GM19372 (cell line): ENCODE measurements around the gene ANKUB1.
"Not testable (repeated sequence)": the region's sequence is repeated elsewhere in the genome, so short reads cannot be mapped to it uniquely, and the experiment has no call there.

ENCODE experiments used
- ATAC-seq: cut with Tn5 transposase; IDR thresholded peaks from one replicate; pipeline ENCODE4 v1.9.1; 2021; ENCODE audit warnings: mild to moderate bottlenecking, low read depth, moderate library complexity; ENCODE audit not compliant: unreplicated experiment

The ANKUB1 gene, protein sequence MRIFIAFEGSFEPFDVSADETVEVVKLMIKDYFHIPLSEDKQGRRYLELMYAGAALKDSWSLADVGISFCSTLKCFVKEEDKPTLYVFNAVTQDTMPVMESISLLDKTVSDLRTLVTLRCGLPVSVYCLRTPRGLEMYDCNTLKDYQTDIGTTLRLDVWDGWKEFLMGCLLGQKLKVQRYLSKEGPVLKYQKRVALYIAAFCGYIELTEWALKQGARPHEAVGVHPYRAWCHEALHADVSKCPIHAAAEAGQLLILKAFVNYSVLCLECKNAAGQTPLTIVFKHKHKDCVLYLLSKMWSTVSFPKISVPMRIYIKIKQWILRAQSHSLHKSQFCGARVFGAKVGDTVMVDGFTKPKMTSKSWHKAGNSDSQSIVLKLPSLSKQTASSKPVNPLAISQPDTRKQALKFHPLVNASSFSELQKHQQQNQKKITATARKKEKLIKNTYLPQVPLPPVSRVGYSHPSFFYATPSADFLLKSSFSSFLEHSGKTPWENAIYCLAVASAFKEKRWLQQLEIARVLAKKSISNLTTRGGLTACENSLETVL

GRCh38 chr3:149792452-149793270, at the start of gene ANKUB1:
ANKUB1 (minus strand) TSS chr3:149792554; CDS start chr3:149792366, 188 bp downstream.
- ATAC-seq, result no peak

GRCh38 chr3:149839896-149840295, 47.5 kb upstream of the ANKUB1 start:
- ATAC-seq, result no peak

DNA sequence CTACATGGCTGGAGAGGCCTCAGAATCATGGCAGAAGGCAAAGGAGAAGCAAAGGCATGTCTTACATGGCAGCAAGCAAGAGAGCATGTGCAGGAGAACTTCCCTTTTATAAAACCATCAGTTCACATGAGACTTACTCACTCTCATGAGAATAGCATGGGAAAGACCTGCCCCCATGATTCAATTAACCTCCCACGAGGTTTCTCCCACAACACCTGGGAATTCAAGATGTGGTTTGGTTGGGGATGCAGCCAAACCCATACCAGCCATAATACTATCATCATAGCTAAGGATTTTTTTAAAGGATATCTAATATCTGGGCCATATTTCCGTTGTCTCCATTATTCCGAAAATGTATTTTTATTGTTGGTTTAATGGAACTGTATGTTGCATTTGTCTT, 47.1 kb upstream of the ANKUB1 start:
- ATAC-seq, result not testable (repeated sequence)

GRCh38 chr3:149838491-149838890, 46.1 kb upstream of the ANKUB1 start:
- ATAC-seq, result not testable (repeated sequence)

DNA sequence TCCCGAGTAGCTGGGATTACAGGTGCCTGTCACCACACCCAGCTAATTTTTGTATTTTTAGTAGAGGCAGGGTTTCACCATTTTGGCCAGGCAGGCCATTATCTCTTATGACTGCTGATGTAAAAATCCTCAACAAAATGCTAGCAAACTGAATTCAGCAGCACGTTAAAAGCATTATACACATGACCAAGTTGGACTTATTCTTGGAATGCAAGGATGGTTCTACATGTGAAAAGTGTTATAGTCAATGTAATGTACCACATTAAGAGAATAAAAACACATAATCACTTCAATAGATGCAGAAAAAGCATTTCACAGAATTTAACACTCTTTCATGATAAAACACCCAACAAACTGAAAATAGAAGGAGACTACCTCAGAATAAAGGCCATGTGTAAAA, 40.9 kb upstream of the ANKUB1 start:
- ATAC-seq, result no peak

DNA sequence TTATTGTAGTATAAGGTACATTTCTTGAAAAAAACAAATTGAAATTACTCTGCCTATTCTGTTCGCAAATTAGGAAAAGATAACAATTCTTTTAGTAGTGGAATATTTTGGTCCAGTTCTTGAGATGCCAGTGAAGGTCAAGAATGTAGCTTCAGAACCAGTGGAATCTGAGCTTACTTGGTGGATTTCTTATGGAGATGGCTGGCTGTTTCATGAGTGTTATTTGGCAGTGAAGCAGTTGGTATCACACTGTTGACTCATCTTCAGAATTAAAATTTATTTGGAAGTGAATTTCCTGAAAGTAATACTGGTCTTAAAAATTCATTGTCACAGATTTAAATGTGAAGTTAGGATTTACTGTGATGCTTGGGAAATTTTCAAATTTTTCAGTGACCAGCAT, 39.7 kb upstream of the ANKUB1 start:
- ATAC-seq, result no peak

- ATAC-seq, result no peak
Observed at GRCh38 chr3:149831321-149831720, 39.0 kb upstream of the ANKUB1 start.

GRCh38 chr3:149830902-149831301, 38.5 kb upstream of the ANKUB1 start:
- no peak for ATAC-seq

DNA sequence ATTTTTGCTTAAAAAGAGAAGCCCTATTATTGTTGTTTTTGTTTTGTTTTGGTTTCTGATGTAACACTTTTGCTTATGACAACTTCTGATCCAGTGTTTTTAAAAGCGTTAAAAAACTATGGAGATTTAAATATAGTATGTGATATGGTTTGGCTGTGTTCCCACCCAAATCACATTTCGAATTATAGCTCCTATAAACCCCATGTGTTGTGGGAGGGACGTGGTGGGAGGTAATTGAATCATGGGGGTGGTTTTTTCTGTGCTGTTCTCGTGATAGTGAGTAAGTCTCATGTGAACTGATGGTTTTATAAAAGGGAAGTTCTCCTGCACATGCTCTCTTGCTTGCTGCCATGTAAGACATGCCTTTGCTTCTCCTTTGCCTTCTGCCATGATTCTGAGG, 37.3 kb upstream of the ANKUB1 start:
- not testable (repeated sequence) for ATAC-seq

GRCh38 chr3:149828390-149828789, 36.0 kb upstream of the ANKUB1 start:
- no peak for ATAC-seq

DNA sequence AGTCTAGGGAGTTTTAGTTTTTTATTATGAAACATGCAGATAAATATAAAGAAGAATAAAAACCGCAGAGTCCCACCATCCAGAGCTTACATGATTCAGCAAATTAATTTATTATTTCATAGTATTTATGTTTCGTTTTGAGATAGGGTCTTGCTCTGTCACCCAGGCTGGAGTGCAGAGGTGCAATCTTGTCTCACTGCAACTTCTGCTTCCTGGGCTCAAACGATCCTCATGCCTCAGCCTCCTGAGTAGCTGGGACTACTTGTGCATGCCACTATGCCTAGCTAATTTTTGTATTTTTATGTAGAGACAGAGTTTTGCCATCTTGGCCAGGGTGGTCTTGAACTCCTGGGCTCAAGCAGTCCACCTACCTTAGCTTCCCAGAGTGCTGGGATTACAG, 34.3 kb upstream of the ANKUB1 start:
- ATAC-seq, result no peak

DNA sequence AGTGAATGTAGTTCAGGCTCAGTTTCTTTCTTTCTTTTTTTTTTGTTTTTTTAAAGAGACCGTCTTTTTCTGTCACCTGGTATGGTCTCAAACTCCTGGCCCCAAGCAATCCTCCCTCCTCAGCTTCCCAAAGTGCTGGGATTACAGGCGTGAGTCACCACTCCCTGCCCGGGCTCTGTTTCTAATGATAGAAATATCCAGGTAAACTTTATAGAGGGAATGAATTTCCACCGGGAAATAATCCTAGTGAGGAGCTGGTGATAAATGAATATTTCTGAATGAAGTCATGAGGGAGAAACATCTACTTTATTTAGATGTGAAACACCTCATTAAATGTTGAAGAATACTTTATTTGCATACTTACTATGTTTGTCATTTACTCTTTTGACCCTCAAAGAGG, 27.8 kb upstream of the ANKUB1 start:
- no peak for ATAC-seq

DNA sequence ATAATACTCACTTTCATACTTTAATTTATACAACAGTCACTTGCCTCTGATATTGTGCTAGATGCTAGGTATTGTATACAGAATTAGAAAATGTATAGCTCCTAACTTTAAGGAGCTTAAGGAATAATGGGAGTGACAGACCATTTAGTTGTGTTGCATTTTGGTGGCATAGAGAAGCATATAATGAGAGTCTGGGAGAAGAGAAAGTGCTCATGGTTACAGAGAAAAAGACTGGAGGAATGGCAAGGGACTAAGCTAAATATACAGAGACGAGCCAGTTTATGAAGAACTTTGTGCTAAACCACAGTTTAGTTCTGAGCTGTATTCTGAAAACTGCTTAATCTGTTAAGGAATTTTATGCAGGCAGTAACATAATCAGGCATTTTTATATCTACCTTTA, 27.1 kb upstream of the ANKUB1 start:
- ATAC-seq, result no peak

GRCh38 chr3:149816986-149817385, 24.6 kb upstream of the ANKUB1 start:
- no peak for ATAC-seq

DNA sequence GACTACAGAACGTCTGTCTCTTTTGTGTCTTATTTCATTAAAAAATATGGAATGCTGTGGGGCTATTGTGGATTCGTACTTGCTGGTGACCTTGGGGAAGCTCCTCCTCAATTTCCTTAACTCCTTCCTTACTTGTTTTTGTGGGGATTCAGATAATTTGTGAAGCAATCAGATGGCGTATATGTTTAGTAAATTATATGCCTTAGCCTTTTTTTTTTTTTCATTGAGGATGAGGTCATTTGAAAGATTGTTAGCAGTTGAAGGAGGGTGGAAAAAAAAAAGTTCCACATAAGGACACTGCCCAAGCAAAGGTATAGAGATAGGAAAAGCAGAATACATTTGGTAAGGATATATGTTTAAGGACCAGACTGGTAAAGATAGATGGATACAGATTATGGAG, 24.0 kb upstream of the ANKUB1 start:
- no peak for ATAC-seq

DNA sequence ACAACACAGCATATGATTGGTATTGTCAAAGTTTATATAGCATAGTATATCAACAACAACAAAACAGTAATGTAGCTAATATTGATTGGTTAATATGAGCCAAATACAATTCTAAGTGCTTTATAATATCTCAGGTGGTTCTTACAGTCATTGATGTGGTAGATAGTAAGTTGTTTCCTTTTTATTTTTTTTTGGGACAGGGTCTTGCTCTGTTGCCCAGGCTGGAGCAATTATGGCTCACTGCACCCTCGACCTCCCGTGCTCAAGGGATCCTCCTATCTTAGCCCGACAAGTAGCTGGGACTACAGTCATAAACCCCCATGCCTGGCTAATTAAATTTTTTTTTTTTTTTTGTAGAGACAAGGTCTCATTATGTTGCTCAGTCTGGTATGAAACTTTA, 23.4 kb upstream of the ANKUB1 start:
- ATAC-seq, result no peak

DNA sequence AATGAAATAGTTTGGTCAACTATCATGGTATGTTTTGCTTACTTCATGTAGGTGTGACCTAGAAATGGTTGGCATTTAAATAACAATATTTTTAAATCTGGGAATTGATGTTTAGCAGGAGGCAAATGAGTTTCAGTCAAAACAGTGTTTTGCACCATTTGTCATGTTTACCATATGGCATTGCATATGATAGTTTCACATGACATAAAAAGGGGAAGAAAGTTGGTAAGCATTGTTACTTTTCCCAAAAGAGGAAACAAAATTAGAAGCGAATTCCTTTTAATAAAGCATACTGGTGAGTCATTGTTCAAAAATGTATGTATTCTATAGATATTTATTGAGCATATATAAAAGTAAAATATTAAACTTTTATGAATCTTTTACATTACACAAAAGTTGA, 23.0 kb upstream of the ANKUB1 start:
- no peak for ATAC-seq

GRCh38 chr3:149813367-149814281, 21.3 kb upstream of the ANKUB1 start:
- ATAC-seq, result peak; percentile 14

GRCh38 chr3:149812606-149813366, 20.4 kb upstream of the ANKUB1 start, which contains the start of gene RNF13:
RNF13 (plus strand) TSS chr3:149813215; CDS start chr3:149846027, 32,812 bp downstream.
- peak; percentile 90 for ATAC-seq
